GM23338 (cell line): ENCODE data around the gene GPNMB. TPM values are rescaled to one million over a fixed set of nuclear protein-coding genes. Genes with fewer than 3 reads are reported as not detected.

ENCODE experiments used
- ATAC-seq: fragments of 200-7000 bp; cut with Tn5 transposase; 3 replicates; pipeline ENCODE4 v1.9.1; 2020
- DNase-seq: peaks from one replicate; pipeline ENCODE4 v3.0.0-alpha.2; 2015; ENCODE audit warnings: low spot score
- H2AFZ ChIP-seq: fragments of 200-600 bp; sonication (generic); 2 replicates; pipeline ENCODE4 v1.8.0; 2016; ENCODE audit warnings: antibody characterized with exemption, mild to moderate bottlenecking, moderate library complexity
- H3F3A ChIP-seq: fragments of 200-600 bp; sonication (generic); replicated peaks from 2 replicates; pipeline ENCODE4 v1.8.0; 2017; ENCODE audit warnings: antibody characterized with exemption, mixed run types, low read depth
- H3K27ac ChIP-seq: fragments of 200-600 bp; sonication (generic); 2 replicates; pipeline ENCODE4 v1.6.1; 2016; ENCODE audit warnings: low read depth
- H3K27me3 ChIP-seq: fragments of 200-600 bp; sonication (generic); 2 replicates; pipeline ENCODE4 v1.8.0; 2016; ENCODE audit warnings: mild to moderate bottlenecking, mixed run types, moderate library complexity; ENCODE audit not compliant: insufficient read depth
- H3K36me3 ChIP-seq: fragments of 200-600 bp; sonication (generic); 2 replicates; pipeline ENCODE4 v1.8.0; 2016; ENCODE audit warnings: mild to moderate bottlenecking; ENCODE audit not compliant: insufficient read depth
- H3K4me1 ChIP-seq: fragments of 200-600 bp; sonication (generic); 2 replicates; pipeline ENCODE4 v1.8.0; 2016; ENCODE audit warnings: mild to moderate bottlenecking, moderate library complexity; ENCODE audit not compliant: insufficient read depth
- H3K4me2 ChIP-seq: fragments of 200-600 bp; sonication (generic); 2 replicates; pipeline ENCODE4 v1.7.1; 2017; ENCODE audit warnings: mixed run types
- H3K4me3 ChIP-seq: fragments of 200-600 bp; sonication (generic); 2 replicates; pipeline ENCODE4 v1.6.1; 2016; ENCODE audit warnings: mixed run types
- H3K79me2 ChIP-seq: fragments of 200-600 bp; sonication (generic); replicated peaks from 2 replicates; pipeline ENCODE4 v1.8.0; 2017; ENCODE audit warnings: mild to moderate bottlenecking; ENCODE audit not compliant: insufficient read depth
- H3K9me2 ChIP-seq: fragments of 200-600 bp; sonication (generic); 2 replicates; pipeline ENCODE4 v1.8.0; 2017; ENCODE audit not compliant: insufficient read depth
- H4K20me1 ChIP-seq: fragments of 200-600 bp; sonication (generic); replicated peaks from 2 replicates; pipeline ENCODE4 v1.8.0; 2017; ENCODE audit warnings: mild to moderate bottlenecking; ENCODE audit not compliant: insufficient read depth
- H3K27ac Mint-ChIP-seq: 2 replicates; pipeline ENCODE4 v1.8.0; 2020; ENCODE audit warnings: inconsistent platforms, mild to moderate bottlenecking, moderate library complexity, mixed read lengths
- H3K27me3 Mint-ChIP-seq: 3 replicates; pipeline ENCODE4 v1.8.0; 2022; ENCODE audit warnings: low read depth, mild to moderate bottlenecking, moderate library complexity, mixed read lengths, inconsistent platforms; ENCODE audit not compliant: insufficient read depth, poor library complexity
- H3K36me3 Mint-ChIP-seq: 3 replicates; pipeline ENCODE4 v1.8.0; 2021; ENCODE audit warnings: low read depth, mild to moderate bottlenecking, inconsistent platforms, moderate library complexity, mixed read lengths
- H3K4me1 Mint-ChIP-seq: 3 replicates; pipeline ENCODE4 v1.8.0; 2020; ENCODE audit warnings: mild to moderate bottlenecking, inconsistent platforms, mixed read lengths
- H3K4me3 Mint-ChIP-seq: 3 replicates; pipeline ENCODE4 v1.8.0; 2021; ENCODE audit warnings: moderate library complexity, mild to moderate bottlenecking, inconsistent platforms, mixed read lengths
- H3K9me3 Mint-ChIP-seq: 3 replicates; pipeline ENCODE4 v1.8.0; 2020; ENCODE audit warnings: moderate library complexity, mild to moderate bottlenecking, inconsistent platforms, mixed read lengths
- CREB1 ChIP-seq: fragments of 250-450 bp; sonication (Bioruptor Pico); IDR thresholded peaks from 2 replicates; pipeline ENCODE4 v1.5.0; 2020; ENCODE audit warnings: low read depth, mild to moderate bottlenecking, moderate library complexity
- EZH2 ChIP-seq: fragments of 200-600 bp; sonication (generic); IDR thresholded peaks from one replicate; pipeline ENCODE4 v1.8.0; 2017; ENCODE audit warnings: antibody characterized with exemption, mild to moderate bottlenecking, low read depth; ENCODE audit not compliant: unreplicated experiment
- EZH2phosphoT487 ChIP-seq: fragments of 200-600 bp; sonication (generic); IDR thresholded peaks from one replicate; pipeline ENCODE4 v1.8.1; 2018; ENCODE audit warnings: antibody characterized with exemption; ENCODE audit not compliant: unreplicated experiment
- JUNB ChIP-seq: IDR thresholded peaks from one replicate; pipeline ENCODE4 v1.6.1; 2016; ENCODE audit warnings: antibody characterized with exemption; ENCODE audit not compliant: unreplicated experiment
- NANOG ChIP-seq: IDR thresholded peaks from 2 replicates; pipeline ENCODE4 v1.6.1; 2016; ENCODE audit warnings: antibody characterized with exemption, borderline replicate concordance
- POLR2AphosphoS5 ChIP-seq: IDR thresholded peaks from 2 replicates; pipeline ENCODE4 v1.6.1; 2016; ENCODE audit warnings: antibody characterized with exemption, low read depth
- STAT1 ChIP-seq: IDR thresholded peaks from one replicate; pipeline ENCODE4 v1.6.1; 2016; ENCODE audit warnings: antibody characterized with exemption; ENCODE audit not compliant: unreplicated experiment
- ZNF331 ChIP-seq: fragments of 250-450 bp; sonication (Bioruptor Pico); IDR thresholded peaks from 2 replicates; pipeline ENCODE4 v1.5.0; 2020; ENCODE audit warnings: low read depth, mild to moderate bottlenecking, moderate library complexity
- polyA plus RNA-seq: library from polyadenylated mRNA; unstranded; fragments of >200 nt; fragmentation: Nextera tagmentation; extraction: Ambion mirVana; gene quantifications from 2 replicates; pipeline ENCODE4 v1.2.1, GENCODE V29; 2016
- total RNA-seq: library from RNA; depleted of rRNA; stranded (reverse); fragments of >200 nt; shearing (Covaris generic); gene quantifications from 2 replicates; pipeline ENCODE4 v1.2.3, GENCODE V29; 2014
- TF ChIP-seq, protein P1 (sequence below), 2 experiments: fragments of 200-600 bp in 1 of 2; sonication (generic) in 1 of 2; conservative IDR thresholded peaks; 2 replicates each; pipeline versions ENCODE4 v1.5.1 to v1.6.1; 2016 to 2017; ENCODE audit warnings: antibody characterized with exemption in 2 of 2, low read depth in 2 of 2, mild to moderate bottlenecking in 2 of 2, moderate library complexity in 1 of 2
- TF ChIP-seq, protein P2 (sequence below): IDR thresholded peaks from one replicate; pipeline ENCODE4 v1.6.1; 2018; ENCODE audit warnings: antibody characterized with exemption; ENCODE audit not compliant: unreplicated experiment
- TF ChIP-seq, protein P3 (sequence below): IDR thresholded peaks from 2 replicates; pipeline ENCODE4 v1.6.1; 2016; ENCODE audit warnings: antibody characterized with exemption
- TF ChIP-seq, protein P4 (sequence below): fragments of 250-450 bp; sonication (Bioruptor Pico); IDR thresholded peaks from 2 replicates; pipeline ENCODE4 v1.5.0; 2020; ENCODE audit warnings: mild to moderate bottlenecking, moderate library complexity

The GPNMB gene
- total and polyA plus RNA-seq, 2 experiments from 2014 or later, result 0.76 to 1.2 TPM

DNA sequence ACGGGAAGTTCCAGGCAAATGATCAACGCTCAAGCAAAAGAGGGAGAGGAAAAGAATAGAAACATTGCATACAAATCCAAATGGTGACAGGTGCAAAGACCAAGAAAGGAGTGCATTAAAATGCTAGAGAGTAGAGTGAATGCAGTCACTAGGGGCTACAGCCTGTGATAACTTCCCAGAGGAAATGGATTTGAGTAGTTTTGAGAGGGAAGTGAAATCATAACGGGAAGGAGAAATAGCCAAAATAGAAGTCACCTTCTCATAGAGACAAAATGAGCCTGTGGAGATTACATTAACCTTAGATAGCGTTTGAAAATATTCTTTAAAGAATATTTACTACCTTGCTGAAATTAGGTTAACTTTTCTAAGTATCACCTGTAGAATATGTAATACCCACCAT lies 38.3 kb upstream of the GPNMB start (continued):
- TF ChIP-seq, protein P1, sequence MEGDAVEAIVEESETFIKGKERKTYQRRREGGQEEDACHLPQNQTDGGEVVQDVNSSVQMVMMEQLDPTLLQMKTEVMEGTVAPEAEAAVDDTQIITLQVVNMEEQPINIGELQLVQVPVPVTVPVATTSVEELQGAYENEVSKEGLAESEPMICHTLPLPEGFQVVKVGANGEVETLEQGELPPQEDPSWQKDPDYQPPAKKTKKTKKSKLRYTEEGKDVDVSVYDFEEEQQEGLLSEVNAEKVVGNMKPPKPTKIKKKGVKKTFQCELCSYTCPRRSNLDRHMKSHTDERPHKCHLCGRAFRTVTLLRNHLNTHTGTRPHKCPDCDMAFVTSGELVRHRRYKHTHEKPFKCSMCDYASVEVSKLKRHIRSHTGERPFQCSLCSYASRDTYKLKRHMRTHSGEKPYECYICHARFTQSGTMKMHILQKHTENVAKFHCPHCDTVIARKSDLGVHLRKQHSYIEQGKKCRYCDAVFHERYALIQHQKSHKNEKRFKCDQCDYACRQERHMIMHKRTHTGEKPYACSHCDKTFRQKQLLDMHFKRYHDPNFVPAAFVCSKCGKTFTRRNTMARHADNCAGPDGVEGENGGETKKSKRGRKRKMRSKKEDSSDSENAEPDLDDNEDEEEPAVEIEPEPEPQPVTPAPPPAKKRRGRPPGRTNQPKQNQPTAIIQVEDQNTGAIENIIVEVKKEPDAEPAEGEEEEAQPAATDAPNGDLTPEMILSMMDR (conservative IDR thresholded peaks at IDR 0.05; ENCODE audit: low read depth in 2 of 2), result no peak
- TF ChIP-seq, protein P2, sequence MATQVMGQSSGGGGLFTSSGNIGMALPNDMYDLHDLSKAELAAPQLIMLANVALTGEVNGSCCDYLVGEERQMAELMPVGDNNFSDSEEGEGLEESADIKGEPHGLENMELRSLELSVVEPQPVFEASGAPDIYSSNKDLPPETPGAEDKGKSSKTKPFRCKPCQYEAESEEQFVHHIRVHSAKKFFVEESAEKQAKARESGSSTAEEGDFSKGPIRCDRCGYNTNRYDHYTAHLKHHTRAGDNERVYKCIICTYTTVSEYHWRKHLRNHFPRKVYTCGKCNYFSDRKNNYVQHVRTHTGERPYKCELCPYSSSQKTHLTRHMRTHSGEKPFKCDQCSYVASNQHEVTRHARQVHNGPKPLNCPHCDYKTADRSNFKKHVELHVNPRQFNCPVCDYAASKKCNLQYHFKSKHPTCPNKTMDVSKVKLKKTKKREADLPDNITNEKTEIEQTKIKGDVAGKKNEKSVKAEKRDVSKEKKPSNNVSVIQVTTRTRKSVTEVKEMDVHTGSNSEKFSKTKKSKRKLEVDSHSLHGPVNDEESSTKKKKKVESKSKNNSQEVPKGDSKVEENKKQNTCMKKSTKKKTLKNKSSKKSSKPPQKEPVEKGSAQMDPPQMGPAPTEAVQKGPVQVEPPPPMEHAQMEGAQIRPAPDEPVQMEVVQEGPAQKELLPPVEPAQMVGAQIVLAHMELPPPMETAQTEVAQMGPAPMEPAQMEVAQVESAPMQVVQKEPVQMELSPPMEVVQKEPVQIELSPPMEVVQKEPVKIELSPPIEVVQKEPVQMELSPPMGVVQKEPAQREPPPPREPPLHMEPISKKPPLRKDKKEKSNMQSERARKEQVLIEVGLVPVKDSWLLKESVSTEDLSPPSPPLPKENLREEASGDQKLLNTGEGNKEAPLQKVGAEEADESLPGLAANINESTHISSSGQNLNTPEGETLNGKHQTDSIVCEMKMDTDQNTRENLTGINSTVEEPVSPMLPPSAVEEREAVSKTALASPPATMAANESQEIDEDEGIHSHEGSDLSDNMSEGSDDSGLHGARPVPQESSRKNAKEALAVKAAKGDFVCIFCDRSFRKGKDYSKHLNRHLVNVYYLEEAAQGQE, result no peak
- TF ChIP-seq, protein P3, sequence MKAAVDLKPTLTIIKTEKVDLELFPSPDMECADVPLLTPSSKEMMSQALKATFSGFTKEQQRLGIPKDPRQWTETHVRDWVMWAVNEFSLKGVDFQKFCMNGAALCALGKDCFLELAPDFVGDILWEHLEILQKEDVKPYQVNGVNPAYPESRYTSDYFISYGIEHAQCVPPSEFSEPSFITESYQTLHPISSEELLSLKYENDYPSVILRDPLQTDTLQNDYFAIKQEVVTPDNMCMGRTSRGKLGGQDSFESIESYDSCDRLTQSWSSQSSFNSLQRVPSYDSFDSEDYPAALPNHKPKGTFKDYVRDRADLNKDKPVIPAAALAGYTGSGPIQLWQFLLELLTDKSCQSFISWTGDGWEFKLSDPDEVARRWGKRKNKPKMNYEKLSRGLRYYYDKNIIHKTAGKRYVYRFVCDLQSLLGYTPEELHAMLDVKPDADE, result no peak
- TF ChIP-seq EZH2phosphoT487, result no peak
- no peak for TF ChIP-seq JUNB
- TF ChIP-seq NANOG, result no peak

DNA sequence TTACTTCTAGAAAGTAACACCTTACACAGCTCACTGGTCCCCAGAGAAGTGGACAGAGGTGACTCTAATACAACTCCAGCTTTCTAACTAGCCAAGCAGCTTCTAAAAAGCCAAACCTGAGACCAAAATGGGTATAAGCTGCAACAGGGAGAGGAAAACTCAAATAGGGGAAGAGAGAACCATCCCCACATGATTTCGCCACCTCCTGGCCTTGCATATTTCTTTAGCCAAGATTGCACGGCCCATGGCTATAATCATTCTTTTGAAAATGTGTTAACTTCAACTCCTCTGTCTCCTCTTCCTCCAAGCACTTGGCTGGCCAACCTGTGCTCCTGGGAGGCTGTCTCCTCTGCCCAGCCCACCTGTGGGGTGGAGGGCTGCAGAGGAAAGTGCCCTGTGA lies 36.1 kb upstream of the GPNMB start:
- peaks cover 23% of the 10 kb centered on the region for H3K4me1 Mint-ChIP-seq
- no peak overlapping the region for H3K4me2 ChIP-seq
- no peak for TF ChIP-seq JUNB
- TF ChIP-seq, protein P4, sequence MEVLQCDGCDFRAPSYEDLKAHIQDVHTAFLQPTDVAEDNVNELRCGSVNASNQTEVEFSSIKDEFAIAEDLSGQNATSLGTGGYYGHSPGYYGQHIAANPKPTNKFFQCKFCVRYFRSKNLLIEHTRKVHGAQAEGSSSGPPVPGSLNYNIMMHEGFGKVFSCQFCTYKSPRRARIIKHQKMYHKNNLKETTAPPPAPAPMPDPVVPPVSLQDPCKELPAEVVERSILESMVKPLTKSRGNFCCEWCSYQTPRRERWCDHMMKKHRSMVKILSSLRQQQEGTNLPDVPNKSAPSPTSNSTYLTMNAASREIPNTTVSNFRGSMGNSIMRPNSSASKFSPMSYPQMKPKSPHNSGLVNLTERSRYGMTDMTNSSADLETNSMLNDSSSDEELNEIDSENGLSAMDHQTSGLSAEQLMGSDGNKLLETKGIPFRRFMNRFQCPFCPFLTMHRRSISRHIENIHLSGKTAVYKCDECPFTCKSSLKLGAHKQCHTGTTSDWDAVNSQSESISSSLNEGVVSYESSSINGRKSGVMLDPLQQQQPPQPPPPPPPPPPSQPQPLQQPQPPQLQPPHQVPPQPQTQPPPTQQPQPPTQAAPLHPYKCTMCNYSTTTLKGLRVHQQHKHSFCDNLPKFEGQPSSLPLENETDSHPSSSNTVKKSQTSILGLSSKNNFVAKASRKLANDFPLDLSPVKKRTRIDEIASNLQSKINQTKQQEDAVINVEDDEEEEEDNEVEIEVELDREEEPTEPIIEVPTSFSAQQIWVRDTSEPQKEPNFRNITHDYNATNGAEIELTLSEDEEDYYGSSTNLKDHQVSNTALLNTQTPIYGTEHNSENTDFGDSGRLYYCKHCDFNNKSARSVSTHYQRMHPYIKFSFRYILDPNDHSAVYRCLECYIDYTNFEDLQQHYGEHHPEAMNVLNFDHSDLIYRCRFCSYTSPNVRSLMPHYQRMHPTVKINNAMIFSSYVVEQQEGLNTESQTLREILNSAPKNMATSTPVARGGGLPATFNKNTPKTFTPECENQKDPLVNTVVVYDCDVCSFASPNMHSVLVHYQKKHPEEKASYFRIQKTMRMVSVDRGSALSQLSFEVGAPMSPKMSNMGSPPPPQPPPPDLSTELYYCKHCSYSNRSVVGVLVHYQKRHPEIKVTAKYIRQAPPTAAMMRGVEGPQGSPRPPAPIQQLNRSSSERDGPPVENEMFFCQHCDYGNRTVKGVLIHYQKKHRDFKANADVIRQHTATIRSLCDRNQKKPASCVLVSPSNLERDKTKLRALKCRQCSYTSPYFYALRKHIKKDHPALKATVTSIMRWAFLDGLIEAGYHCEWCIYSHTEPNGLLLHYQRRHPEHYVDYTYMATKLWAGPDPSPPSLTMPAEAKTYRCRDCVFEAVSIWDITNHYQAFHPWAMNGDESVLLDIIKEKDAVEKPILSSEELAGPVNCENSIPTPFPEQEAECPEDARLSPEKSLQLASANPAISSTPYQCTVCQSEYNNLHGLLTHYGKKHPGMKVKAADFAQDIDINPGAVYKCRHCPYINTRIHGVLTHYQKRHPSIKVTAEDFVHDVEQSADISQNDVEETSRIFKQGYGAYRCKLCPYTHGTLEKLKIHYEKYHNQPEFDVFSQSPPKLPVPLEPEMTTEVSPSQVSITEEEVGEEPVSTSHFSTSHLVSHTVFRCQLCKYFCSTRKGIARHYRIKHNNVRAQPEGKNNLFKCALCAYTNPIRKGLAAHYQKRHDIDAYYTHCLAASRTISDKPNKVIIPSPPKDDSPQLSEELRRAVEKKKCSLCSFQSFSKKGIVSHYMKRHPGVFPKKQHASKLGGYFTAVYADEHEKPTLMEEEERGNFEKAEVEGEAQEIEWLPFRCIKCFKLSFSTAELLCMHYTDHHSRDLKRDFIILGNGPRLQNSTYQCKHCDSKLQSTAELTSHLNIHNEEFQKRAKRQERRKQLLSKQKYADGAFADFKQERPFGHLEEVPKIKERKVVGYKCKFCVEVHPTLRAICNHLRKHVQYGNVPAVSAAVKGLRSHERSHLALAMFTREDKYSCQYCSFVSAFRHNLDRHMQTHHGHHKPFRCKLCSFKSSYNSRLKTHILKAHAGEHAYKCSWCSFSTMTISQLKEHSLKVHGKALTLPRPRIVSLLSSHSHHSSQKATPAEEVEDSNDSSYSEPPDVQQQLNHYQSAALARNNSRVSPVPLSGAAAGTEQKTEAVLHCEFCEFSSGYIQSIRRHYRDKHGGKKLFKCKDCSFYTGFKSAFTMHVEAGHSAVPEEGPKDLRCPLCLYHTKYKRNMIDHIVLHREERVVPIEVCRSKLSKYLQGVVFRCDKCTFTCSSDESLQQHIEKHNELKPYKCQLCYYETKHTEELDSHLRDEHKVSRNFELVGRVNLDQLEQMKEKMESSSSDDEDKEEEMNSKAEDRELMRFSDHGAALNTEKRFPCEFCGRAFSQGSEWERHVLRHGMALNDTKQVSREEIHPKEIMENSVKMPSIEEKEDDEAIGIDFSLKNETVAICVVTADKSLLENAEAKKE, result no peak
- TF ChIP-seq, protein P3, result no peak
- no peak for TF ChIP-seq POLR2AphosphoS5
- TF ChIP-seq ZNF331 (CRISPR knock-in tag), result no peak
- no peak for TF ChIP-seq STAT1
- no peak for TF ChIP-seq EZH2
- TF ChIP-seq CREB1 (CRISPR knock-in tag), result no peak
- TF ChIP-seq NANOG, result no peak

More for the DNA sequence above, 36.1 kb upstream of the GPNMB start:
- Mint-ChIP-seq H3K9me3 (no peaks in the 10 kb centered on the region), H3K36me3 (no peaks in the 10 kb centered on the region), H3K27me3 (peaks cover 12% of the 10 kb centered on the region), H3K4me3 (no peak overlapping the region), H3K27ac (no peak overlapping the region)
- Histone ChIP-seq H3F3A (no peaks in the 10 kb centered on the region), H3K4me3 (no peak overlapping the region), H3K27ac (no peak overlapping the region), H3K9me2 (0 out of 2 replicates have a peak, but pooled peaks cover 4% of the 10 kb centered on the region), H3K27me3 (peaks cover 5% of the 10 kb centered on the region; the same call in 1 of the 2 replicates), H2AFZ (0 out of 2 replicates have a peak overlapping the region, but pooled peaks have one; percentile 18), H3K36me3 (no peaks in the 10 kb centered on the region), H3K4me1 (peaks cover 9% of the 10 kb centered on the region), H4K20me1 (no peaks in the 10 kb centered on the region), H3K79me2 (no peaks in the 10 kb centered on the region)
- ATAC-seq, result no peak
- no peak for DNase-seq
